Astrocyte of the cerebellum (primary cell): Measurements from ENCODE around the gene UQCRQ.
A peak's percentile ranks its signal among the peaks of the same experiment; 100 is the strongest.

Experiments used
- DNase-seq: peaks from one replicate; pipeline ENCODE4 v3.0.0-alpha.2; 2011; ENCODE audit warnings: low read depth
- H3K4me3 ChIP-seq: 2 replicates; pipeline ENCODE4 v1.5.1; 2011; ENCODE audit warnings: mild to moderate bottlenecking, low read depth, low read length, moderate library complexity
- CTCF ChIP-seq: IDR thresholded peaks from 2 replicates; pipeline ENCODE4 v1.5.1; 2012; ENCODE audit warnings: low read length, low read depth, moderate library complexity, mild to moderate bottlenecking; ENCODE audit errors: missing control alignments
- in situ Hi-C: cut with HindIII; loops from 2 replicates; pipeline ENCODE4 v1.10.0; 2017; ENCODE audit warnings: low sequenced_read_pairs

Gene UQCRQ

GRCh38 chr5:132895719-132896305 lies 29.4 kb downstream of the UQCRQ start:
- no peak for DNase-seq
- H3K4me3 ChIP-seq: no peak overlapping the region
- no peak for TF ChIP-seq CTCF
- in situ Hi-C loops: no loop called here

DNA sequence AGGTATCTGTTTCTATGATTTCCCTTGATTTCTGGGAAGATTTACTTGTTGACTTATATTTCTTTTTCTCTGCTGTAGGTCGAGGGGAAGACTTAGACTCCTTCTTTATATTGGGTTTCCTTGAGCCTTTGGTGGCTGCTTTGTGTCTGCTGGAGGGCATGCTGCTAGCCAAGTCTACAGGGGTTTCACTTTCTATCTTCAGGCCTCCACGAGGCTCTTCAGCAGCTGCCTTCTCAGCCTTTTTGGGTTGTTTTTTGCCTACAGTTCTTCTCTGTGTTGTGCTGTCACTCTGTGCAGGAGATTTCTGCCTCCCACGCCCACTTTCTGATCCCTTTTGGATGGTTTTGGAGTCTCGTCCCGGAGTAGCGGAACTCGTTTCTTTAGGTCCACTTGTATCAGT lies 30.2 kb downstream of the UQCRQ start:
- no peak overlapping the region for H3K4me3 ChIP-seq
- in situ Hi-C loops: no loop called here
- no peak for DNase-seq
- TF ChIP-seq CTCF: no peak

DNA sequence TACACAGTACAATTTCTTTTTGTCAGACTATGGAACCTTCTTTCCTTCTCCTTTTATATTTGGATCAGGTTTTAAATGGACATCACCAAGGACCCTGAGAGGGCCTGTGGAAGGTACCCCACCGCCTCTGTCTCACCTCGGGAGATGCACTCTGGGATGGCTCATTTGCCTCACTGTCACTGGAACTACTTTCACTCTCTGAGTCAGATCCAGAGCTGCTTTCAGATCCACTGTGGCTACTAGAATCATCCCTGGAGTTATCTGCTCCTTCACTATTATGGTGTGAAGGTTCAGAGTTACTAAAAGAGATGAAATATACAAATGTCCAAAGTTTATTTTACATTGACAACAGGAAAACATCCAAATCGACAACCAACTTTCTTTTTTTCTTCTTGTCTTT lies 31.7 kb downstream of the UQCRQ start:
- no peak for DNase-seq
- no peak for TF ChIP-seq CTCF
- H3K4me3 ChIP-seq: no peak overlapping the region
- in situ Hi-C loops: no loop called here

GRCh38 chr5:132901036-132901435 lies 34.6 kb downstream of the UQCRQ start:
- in situ Hi-C loops: no loop called here
- no peak overlapping the region for H3K4me3 ChIP-seq
- no peak for TF ChIP-seq CTCF
- DNase-seq: no peak

DNA sequence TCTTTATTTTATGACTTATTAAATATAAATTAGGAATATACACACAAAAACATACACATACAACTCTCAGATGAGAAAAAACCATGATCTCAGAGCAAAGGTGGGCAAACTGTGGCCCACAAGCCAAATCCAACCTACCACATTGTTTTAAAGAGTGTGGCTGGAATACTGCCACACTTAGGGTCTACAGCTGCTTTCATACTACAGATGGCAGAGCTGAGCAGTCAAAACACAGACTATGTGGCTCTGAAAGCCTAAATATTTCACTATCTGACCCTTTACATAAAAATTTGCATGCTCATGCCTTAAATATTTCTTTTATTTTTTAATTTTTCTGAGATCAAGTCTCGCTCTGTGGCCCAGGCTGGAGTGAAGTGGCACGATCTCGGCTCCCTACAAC lies 35.3 kb downstream of the UQCRQ start:
- no peak for DNase-seq
- in situ Hi-C loops: no loop called here
- peak; percentile 2 for TF ChIP-seq CTCF
- H3K4me3 ChIP-seq: no peak overlapping the region

DNA sequence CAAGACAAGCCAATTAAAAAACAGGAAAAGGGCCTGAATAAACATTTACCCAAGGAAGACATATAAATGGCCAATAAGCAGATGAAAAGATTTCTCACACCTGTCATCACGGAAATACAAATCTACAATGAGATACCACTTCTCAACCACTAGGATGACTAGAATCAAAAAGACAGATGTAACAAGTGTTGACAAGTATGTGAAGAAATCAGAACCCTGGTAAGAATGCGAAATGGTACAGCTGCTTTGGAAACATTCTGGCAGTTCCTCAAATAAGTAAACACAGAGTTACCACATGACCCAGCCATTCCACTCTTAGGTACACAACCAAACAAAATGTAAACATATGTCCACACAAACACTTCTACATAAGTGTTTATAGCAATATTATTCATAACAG lies 39.5 kb downstream of the UQCRQ start:
- DNase-seq: no peak
- TF ChIP-seq CTCF: no peak
- no peak overlapping the region for H3K4me3 ChIP-seq
- in situ Hi-C loops: no loop called here

- in situ Hi-C loops: no loop called here
- no peak for DNase-seq
- H3K4me3 ChIP-seq: no peak overlapping the region
- TF ChIP-seq CTCF: no peak
Measured at GRCh38 chr5:132907161-132907560, 40.7 kb downstream of the UQCRQ start.
